ENCODE measurements around the gene BCL3.
"Not testable (repeated sequence)": the region's sequence is repeated elsewhere in the genome, so short reads cannot be mapped to it uniquely, and the experiment has no call there.

The BCL3 gene, protein sequence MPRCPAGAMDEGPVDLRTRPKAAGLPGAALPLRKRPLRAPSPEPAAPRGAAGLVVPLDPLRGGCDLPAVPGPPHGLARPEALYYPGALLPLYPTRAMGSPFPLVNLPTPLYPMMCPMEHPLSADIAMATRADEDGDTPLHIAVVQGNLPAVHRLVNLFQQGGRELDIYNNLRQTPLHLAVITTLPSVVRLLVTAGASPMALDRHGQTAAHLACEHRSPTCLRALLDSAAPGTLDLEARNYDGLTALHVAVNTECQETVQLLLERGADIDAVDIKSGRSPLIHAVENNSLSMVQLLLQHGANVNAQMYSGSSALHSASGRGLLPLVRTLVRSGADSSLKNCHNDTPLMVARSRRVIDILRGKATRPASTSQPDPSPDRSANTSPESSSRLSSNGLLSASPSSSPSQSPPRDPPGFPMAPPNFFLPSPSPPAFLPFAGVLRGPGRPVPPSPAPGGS

DNA sequence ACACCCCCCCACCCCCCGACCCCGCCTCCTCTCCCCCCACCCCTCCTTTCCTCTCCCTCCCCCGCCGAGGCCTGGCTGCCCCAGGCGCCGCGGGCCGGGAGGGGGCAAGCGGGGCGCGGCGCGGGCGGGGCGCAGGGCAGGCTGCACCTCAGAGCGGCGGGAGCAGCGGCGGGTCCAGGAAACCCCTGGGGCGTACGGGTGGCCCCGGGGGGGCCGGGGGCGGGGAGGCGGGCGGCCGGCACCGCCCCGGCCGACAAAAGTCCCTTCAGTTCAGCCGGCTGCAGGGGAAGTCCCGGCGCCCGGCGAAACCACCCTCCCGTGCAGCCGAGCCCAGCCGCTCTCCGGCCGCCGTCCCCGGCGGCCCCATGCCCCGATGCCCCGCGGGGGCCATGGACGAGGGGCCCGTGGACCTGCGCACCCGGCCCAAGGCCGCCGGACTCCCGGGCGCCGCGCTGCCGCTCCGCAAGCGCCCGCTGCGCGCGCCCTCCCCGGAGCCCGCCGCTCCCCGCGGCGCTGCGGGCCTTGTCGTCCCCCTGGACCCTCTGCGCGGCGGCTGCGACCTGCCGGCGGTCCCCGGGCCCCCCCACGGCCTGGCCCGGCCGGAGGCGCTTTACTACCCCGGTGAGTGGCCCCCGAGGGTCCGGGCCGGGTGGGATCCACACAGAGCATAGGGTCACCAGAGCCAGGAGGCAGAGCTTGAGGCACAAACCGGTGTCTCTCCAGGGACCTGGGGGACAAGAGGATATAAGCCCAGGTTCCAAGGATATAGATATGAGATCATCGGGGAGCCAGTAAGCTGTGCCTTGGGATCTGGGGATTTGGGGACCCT is at the start of gene BCL3:
Gene BCL3 (plus strand): TSS at position 283 of the 829 bp plus-strand sequence. CDS start 83 bp downstream, at position 366.
- DNase-seq: no peak

DNA sequence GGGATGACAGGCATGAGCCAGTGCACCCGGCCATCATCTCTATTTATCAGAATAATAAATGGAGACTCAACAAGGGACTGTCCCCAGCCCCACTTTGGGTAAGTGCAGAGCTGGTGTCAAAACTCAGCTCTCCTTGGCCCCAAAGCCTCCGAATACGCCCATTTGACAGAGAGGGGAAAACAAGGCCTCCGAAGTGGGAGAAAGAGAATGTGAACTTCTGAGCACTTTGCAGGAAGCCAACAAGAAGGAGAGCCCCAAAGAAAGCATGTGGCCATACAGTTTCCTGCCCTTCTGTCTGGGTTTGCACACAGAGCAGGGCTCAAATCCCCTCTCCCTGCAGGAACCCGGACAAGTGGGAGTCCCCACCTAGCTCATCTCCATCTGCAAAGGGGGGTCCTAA is 48.0 kb upstream of the BCL3 start:
- DNase-seq: no peak

DNA sequence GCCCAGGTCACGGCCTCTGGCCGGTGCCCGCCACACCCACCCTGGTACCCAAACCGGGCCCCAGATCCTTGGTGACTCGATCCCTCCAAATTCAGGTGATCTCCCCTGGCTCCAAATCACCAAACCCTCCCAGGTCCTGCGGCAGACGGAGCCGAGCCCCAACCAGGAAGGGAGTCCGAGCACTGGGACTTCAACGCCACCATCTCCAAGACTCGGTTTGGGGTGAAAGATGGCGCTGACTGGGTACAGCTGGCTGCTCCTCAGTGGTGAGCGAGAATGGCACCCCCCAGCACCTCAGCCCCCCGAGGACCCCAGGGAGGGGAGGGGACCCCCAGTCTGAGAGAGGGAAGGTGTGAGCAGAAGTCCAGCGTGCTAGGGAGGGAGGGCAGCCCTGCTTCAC is 47.3 kb upstream of the BCL3 start:
- DNase-seq: no peak

DNA sequence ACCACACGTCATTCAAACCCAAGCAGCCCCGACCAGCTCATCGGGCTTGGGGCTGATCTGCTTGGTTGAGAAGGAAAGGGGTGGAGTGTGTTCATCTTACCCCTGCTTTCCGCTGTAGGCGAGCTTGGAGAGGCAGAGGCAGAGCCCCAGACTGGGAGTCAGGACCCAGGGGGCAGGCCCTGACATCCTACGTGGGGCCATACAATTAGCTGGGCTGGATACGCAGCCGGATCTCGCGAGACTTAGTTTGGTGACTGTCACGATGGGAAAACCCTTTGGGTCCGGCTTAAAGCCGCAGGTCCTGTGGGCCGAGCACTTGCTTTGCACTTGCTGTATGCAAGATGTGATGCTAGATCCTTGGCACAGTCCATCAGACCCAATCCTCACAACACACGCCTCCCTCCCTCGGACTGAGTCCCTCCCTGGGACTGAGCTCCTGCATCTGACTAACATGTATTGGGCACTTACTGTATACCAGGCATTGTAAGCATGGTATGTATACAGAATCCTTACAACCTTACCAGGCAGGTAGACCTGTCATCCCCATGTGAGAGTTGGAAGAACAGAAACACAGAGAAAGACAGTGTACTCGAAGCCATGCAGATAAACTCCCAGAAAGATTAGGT is 45.8 kb upstream of the BCL3 start:
- no peak for DNase-seq

DNA sequence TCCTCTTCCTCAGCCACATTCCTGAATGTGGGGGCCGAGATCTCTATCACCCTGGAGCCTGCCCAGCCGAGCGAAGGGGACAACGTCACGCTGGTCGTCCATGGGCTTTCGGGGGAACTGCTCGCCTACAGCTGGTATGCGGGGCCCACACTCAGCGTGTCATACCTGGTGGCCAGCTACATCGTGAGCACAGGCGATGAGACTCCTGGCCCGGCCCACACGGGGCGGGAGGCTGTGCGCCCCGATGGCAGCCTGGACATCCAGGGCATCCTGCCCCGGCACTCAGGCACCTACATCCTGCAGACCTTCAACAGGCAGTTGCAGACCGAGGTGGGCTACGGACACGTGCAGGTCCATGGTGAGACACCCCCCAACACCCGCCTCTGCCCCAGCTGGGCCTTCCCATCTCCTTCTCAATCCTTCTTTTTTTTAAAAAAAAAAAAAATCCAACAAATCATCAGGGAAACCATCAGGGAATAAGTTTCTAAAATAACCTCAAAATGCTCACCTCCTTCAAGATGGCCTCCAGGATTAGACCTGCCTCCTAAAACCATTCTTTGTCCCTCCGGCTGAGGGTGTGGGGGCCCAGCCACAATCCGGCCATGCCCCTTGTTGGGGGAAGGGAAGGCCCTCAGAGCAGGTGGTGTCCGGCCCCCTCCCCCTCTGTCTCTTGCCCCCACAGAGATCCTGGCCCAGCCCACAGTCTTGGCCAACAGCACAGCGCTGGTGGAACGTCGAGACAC is 45.0 kb upstream of the BCL3 start:
- no peak for DNase-seq

DNA sequence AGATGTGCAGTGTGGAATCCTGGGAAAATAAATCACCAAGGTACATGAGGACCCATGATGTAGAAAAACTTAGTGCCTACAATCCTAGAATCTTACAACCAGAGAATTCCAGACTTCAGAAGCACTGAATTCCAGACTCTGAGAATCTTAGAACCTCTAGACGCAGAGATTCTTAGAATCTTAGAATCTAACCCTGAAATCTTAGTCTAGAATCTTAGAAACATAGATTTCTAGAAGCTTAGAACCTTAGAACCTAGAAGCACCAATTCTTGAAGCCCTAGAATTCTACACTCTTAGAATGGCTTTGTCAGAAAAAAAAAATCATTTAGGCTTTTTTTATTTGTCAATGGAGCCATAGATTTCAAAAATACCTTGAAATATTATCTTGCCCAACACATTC is 43.5 kb upstream of the BCL3 start:
- DNase-seq: no peak

DNA sequence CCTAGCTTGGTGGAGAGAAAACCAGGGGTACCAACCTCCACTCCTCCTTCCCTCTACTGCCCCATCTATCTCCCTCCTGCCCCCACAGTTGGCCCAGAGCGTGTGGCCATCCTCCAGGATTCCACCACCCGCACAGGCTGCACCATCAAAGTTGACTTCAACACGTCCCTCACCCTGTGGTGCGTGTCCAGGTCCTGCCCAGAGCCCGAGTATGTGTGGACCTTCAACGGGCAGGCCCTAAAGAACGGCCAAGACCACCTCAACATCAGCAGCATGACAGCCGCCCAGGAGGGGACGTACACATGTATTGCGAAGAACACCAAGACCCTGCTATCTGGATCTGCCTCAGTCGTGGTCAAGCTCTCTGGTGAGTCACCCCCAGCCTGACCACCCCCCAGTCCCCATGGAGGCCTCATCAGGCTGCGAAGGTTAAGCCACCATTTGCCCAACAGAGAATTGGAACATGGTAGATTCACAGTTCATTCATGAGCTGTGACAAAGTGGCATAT is 43.0 kb upstream of the BCL3 start:
- DNase-seq: no peak

DNA sequence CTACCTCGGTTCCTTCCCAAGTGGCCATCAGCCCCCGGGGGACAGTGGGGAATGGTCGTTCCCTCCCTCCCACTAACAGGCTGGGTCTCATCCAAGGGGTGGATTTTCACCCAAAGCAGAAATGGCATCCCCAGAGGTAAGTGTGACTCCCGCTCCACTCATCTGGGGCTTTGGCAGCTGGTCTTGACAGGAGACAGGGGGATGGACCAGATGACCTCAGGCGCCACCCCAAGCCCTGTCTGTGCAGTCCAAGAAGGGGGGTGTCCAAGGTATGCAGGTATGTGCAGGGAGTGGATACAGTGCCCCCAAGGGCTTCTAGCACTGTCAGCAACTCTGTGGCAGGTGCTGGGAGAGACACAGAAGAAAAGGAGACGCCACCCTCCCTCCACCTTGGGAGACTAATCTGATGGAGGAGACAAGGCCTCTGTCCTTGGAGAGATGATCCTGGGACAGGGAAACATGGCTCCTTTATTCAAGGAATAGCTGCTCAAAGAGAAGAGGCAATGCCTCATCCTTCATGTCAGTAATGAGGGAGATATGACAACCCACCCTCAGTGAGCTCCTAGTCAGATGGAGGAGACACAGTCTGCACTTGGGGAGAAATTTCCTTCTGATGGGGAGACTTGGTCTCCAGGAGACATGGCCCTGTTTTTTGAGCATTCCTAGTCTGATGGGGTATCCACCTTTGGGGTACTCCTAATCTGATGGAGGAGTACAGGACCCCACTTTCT is 41.8 kb upstream of the BCL3 start:
- no peak for DNase-seq

DNA sequence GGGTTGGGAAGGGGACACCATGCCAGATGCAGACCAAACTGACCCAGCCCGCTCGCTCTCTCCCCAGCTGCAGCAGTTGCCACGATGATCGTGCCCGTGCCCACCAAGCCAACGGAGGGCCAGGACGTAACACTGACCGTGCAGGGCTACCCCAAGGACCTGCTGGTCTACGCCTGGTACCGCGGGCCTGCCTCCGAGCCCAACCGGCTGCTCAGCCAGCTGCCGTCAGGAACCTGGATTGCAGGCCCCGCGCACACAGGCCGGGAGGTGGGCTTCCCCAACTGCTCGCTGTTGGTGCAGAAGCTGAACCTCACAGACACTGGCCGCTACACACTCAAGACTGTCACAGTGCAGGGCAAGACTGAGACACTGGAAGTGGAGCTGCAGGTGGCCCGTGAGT is 40.7 kb upstream of the BCL3 start:
- no peak for DNase-seq

DNA sequence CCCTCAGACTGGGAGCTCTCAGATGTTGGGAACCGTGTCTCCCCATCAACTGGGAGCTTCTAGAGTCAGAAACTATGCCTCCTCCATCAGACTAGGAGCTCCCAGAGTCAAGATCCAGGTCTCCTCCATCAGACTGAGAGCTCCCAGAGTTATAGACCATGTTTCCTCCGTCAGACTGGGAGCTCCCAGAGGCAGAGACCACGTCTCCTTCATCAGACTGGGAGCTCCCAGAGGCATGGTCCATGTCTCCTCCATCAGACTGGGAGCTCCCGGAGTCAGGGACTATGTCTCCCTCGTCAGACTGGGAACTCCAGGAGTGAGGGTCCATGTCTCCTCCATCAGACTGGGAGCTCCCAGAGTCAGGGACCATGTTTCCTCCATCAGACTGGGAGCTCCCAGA is 39.6 kb upstream of the BCL3 start:
- DNase-seq: no peak

DNA sequence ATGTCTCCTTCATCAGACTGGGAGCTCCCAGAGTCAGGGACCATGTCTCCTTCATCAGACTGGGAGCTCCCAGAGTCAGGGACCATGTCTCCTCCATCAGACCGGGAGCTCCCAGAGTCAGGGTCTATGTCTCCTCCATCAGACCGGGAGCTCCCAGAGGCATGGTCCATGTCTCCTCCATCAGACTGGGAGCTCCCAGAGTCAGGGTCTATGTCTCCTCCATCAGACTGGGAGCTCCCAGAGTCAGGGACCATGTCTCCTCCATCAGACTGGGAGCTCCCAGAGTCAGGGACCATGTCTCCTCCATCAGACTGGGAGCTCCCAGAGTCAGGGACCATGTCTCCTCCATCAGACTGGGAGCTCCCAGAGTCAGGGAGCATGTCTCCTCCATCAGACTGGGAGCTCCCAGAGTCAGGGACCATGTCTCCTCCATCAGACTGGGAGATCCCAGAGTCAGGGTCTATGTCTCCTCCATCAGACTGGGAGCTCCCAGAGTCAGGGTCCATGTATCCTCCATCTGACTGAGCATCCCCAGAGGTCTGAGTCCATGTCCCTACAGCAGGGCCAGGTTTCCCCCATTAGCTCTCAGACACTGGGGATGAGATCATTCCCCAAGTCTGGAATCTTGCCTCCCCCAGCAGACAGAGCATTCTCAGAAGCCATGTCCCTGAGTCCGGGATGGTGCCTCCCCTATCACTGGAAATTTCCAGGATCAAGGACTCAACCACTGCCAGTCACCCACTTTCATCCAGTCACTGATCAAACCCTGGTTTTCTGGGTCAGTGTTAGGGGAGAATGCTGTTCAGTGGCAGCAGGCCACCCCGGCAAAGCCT is 38.9 kb upstream of the BCL3 start:
- not testable (repeated sequence) for DNase-seq

DNA sequence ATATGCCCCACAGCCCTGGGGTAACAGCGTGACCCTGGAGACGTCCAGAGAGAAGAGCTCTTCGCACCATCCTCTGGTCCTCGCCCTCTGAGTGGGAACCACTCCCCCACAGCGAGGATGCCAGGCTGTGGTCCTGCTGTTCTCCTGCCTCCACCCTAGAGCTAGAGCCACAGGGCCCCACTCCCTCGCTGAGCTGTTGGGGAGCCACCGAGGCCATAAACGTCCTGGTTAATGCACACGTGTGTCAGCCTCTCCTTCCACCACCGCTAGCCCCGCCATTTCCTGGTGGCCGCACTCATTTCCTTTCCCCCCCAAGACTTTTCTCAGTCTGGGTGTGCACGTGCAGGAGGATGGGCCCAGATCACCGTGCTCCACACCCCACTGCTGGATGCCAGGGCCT is 38.0 kb upstream of the BCL3 start:
- no peak for DNase-seq

DNA sequence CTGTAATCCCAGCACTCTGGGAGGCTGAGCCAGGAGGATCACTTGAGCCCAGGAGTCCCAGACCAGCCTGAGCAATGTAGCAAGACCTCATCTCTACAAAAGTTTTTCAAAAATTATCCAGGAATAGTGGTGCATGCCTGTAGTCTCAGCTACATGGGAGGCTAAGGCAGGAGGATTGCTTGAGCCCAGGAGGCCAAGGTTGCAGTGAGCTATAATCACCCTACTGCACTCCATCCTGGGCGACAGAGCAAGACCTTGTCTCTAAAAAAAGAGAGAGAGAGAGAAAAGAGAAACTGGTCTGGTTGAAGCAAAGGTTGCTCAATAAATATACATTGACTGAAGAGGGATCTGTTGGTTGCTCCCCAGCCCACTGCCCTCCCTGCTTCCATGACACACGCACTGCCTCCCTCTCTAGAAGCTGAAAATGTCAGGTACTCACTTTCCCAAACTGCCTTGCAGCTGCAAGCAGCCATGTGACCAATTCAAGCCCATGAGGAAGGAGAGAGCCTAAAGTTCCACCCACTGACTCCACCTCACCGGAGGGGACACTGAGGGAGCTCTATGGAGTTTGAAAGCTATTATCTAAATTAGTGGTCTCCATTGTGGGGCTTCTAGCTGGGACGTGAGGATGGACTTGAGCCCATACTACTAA is 35.5 kb upstream of the BCL3 start:
- DNase-seq: no peak

DNA sequence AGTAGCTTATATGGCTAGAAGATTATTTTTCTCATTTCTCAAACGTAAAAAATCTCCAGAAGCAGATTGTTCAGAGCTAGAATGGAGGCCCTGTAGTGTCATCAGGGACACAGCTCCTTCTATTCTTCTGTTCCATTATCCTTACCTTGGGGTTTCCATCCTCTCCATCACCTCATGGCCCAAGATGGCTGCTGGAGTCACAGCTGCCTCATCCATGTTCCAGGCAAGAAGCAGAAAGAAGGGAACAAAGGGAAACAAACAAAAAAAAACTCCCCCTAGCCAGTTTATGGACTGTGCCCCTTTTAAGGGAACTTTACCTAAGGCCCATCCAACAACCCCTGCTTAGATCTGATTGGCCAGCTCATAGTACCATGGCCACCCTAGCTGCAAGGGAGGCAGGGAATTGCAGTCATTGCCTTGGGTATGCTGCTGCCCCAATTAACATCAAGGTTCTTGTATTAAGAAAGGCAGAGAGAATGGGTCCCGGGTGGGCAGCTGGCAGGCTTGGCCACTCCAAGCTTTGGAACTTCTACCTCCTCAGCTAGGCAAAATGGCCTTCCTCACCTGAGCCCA is 33.8 kb upstream of the BCL3 start:
- DNase-seq: no peak

DNA sequence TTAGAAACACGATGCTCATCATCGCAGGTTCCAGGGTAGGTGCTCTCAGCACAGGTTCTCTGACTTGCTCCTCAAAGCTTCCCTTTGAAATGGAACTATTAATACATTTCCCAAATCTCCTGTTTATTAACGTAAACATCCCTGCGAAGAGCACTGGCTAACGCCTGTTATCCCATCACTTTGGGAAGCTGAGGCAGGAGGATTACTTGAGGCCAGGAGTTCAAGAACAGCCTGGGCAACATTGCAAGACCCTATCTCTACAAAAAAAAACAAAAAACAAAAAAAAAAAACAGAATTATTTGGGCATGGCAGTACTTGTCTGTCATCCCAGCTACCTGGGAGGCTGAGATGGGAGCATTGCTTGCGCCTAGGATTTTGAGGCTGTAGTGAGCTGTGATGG is 30.9 kb upstream of the BCL3 start:
- DNase-seq: no peak

DNA sequence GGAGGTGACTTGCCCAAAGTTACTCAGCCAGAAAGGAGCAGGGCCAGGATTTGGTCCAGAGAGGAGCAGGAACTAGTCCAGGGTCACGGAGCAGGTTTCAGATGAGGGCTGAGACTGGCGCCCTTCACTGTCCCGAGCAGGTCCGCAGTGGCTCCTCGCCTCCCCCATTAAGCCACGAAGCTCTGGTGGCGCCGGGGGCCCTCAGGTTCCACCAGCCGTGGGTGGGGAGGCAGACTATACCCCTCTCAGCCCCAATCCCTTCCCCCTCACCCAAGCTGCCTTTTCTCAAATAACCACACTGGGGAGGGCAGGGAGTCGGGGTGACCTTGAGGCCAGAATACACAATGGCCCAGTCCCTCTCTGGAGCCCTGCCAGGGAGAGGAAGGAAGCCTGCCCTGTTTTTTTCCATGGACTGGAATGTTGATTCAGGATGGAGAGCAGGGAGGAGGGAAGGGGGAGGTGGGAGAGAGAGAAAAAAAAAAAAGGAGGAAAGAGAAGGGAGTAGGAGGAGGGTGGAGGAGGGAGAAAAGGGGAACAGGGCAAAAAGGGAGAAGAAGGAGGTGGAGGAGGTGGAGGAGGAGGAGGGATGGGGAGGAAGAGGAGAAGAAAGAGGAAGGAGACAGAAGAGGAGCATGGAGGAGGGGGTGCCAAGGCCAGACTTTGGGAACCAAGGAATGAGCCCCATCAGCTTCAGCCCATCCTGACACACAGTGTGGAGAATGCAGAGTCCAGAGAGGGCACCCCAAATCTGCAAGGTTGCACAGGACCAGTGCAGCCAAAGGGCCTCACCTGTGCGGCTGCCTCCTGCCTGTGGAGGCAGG is 29.9 kb upstream of the BCL3 start:
- peak; percentile 72 for DNase-seq

DNA sequence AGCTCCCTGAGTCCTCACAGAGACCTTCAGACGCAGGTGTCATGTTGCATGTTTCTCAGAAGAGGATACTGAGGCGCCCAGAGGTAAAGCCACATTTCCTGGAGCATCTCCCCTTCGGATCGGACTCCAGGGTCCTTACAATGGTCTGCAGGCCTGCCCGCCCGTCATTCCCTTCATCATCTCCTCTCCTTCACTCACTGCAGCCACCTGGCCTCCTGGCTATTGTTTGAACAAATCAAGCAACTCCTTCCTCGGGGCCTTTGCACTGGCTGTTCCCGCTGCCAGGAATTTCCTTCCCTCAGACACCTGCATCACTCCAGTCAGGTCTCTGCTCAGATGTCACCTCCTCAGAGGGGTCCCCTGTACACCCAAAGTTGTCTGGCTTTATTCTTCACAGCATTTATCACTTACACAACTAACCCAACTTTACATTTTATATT is 29.2 kb upstream of the BCL3 start:
- DNase-seq: no peak

DNA sequence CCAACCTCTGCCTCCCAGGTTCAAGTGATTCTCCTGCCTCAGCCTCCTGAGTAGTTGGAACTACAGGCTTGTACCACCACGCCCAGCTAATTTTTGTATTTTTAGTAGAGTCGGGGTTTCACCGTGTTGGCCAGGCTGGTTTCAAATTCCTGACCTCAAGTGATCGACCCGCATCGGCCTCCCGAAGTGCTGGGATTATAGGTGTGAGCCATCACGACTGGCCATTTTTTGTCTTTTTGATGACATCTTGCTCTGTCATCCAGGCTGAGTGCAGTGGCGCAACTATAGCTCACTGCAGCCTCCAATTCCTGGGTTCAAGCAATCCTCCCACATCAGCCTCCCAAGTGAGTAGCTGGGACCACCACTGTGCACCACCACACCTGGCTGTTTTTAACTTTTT is 28.1 kb upstream of the BCL3 start:
- not testable (repeated sequence) for DNase-seq

DNA sequence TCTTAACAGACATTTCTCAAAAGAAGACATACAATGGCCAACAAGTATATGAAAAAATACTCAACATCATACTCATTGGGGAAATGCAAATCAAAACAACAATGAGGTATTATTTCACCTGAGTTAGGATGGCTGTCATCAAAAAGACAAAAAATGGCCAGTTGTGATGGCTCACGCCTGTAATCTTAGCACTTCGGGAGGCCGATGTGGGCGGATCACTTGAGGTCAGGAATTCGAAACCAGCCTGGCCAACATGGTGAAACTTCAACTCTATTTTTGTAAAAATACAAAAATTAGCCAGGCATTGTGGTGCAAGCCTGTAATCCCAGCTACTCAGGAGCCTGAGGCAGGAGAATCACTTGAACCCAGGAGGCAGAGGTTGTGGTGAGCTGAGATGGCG is 27.6 kb upstream of the BCL3 start:
- no peak for DNase-seq
